ENCODE results near the gene HOXA9.

- TF ChIP-seq CTCF (IDR thresholded peaks at IDR 0.05; ENCODE audit: insufficient read depth, low read depth, low read length) (no peak), EZH2 (IDR thresholded peaks at IDR 0.05; ENCODE audit: insufficient read depth, low read length) (peak; percentile 63)
Observed at GRCh38 chr7:27141923-27142579, 23.3 kb downstream of the HOXA9 start.

Measured in astrocyte (in vitro differentiated cells and primary cell).